ENCODE data around the gene DRC1. TPM values are rescaled to one million over a fixed set of nuclear protein-coding genes. Genes with fewer than 3 reads are reported as not detected.
A peak's percentile ranks its signal among the peaks of the same experiment; 100 is the strongest.

DRC1 gene
- polyA plus RNA-seq, 2 of the 4 experiments (the other 2 are of a cell fraction) = 0.21 to 0.39 TPM

- TF ChIP-seq HMGXB4 (CRISPR knock-in tag; IDR thresholded peaks at IDR 0.05; ENCODE audit: borderline replicate concordance) (no peak), HES2 (IDR thresholded peaks at IDR 0.05) (no peak), CBX8 (IDR thresholded peaks at IDR 0.05) (no peak)
Observed at GRCh38 chr2:26356771-26357170, 44.9 kb upstream of the DRC1 start (continued).

- FAIRE-seq (no peak), ATAC-seq (no peak), DNase-seq (ENCODE audit: low read depth in 1 of 2, low spot score in 1 of 2) (no peak)
- POLR2A ChIA-PET = no interaction called here
- H3K4me2 ChIP-seq = no peak overlapping the region
- no peak for TF ChIP-seq FOSB (CRISPR knock-in tag; IDR thresholded peaks at IDR 0.05)
- no peak for TF ChIP-seq MAFK (IDR thresholded peaks at IDR 0.05; ENCODE audit: partially characterized antibody)
- no peak for TF ChIP-seq CBX8 (IDR thresholded peaks at IDR 0.05)
- TF ChIP-seq NFE2L2 (conservative IDR thresholded peaks at IDR 0.05; ENCODE audit: low read length) = no peak
- TF ChIP-seq REST (IDR thresholded peaks at IDR 0.05) = no peak
- CTCF ChIA-PET = interaction anchor here (1.0 to 1.5 kb wide), 2 partner anchors 13 to 35 kb away, joined by 4 read pairs; partner anchors contain the start of gene ADGRF3
- H3K27ac ChIP-seq = no peak overlapping the region
- H3K4me3 ChIP-seq = no peak overlapping the region
- H3K4me1 ChIP-seq = peaks cover 30% of the 10 kb centered on the region
- 91% methylated on average over 4 of the region's 4 CpGs for WGBS (ENCODE audit: missing lambda C conversion rate)
- H3K9me3 ChIP-seq = no peaks in the 10 kb centered on the region
Observed at GRCh38 chr2:26359886-26360473, 41.7 kb upstream of the DRC1 start.

GRCh38 chr2:26363323-26363722, 38.4 kb upstream of the DRC1 start:
- Histone ChIP-seq H3K4me2 (peak overlapping the region; percentile 12; the same call in 2 of the 3 replicates), H3K4me1 (peaks cover 8% of the 10 kb centered on the region; the same call in 2 of the 3 replicates), H3K27ac (no peak overlapping the region), H3K4me3 (no peak overlapping the region), H3K9me3 (no peaks in the 10 kb centered on the region)
- POLR2A ChIA-PET = no interaction called here
- 69% methylated on average over 4 of the region's 4 CpGs for WGBS (ENCODE audit: missing lambda C conversion rate)
- TF ChIP-seq MAFK (IDR thresholded peaks at IDR 0.05; ENCODE audit: partially characterized antibody) (peak; percentile 99), JUNB (IDR thresholded peaks at IDR 0.05) (no peak)
- ATAC-seq (peak in 1 of 2 experiments; percentile 49; a peak in 3 of 6 replicates), DNase-seq (ENCODE audit: low read depth in 1 of 2, low spot score in 1 of 2) (no peak), FAIRE-seq (peak; percentile 56)
- CTCF ChIA-PET = interaction anchor here (0.9 to 1.8 kb wide), 2 partner anchors 33 to 214 kb away, joined by 3 read pairs; no protein-coding TSS in a partner anchor

- ChIA-PET CTCF (interaction anchor here (1.8 kb wide), 1 partner anchor 214 kb away, joined by 3 read pairs; no protein-coding TSS in a partner anchor), POLR2A (no interaction called here)
- Histone ChIP-seq H3K4me3 (no peak overlapping the region), H3K27ac (no peak overlapping the region), H3K4me1 (peaks cover 8% of the 10 kb centered on the region; the same call in 2 of the 3 replicates), H3K9me3 (no peaks in the 10 kb centered on the region), H3K4me2 (no peak overlapping the region)
- no peak for FAIRE-seq
- 84% methylated on average over 3 of the region's 3 CpGs for WGBS (ENCODE audit: missing lambda C conversion rate)
- TF ChIP-seq RARB (CRISPR knock-in tag; IDR thresholded peaks at IDR 0.05) (no peak), PHF8 (IDR thresholded peaks at IDR 0.05; ENCODE audit: borderline replicate concordance, low read depth) (no peak), HES2 (IDR thresholded peaks at IDR 0.05) (no peak), E2F6 (IDR thresholded peaks at IDR 0.05; ENCODE audit: borderline replicate concordance, low read depth) (no peak), JUN (IDR thresholded peaks at IDR 0.05) (no peak), GATA3 (IDR thresholded peaks at IDR 0.05; ENCODE audit: borderline replicate concordance) (no peak), CBX2 (IDR thresholded peaks at IDR 0.05; ENCODE audit: borderline replicate concordance, low read depth) (no peak), HOXB13 (CRISPR knock-in tag; IDR thresholded peaks at IDR 0.05; ENCODE audit: low read depth) (no peak), ESRRA (IDR thresholded peaks at IDR 0.05; ENCODE audit: borderline replicate concordance, low read length) (no peak), ZSCAN20 (CRISPR knock-in tag; IDR thresholded peaks at IDR 0.05) (no peak), MAZ (IDR thresholded peaks at IDR 0.05; ENCODE audit: borderline replicate concordance, low read depth, low read length) (no peak), RCOR1 (IDR thresholded peaks at IDR 0.05; ENCODE audit: low read depth, low read length) (no peak), ZNF302 (CRISPR knock-in tag; IDR thresholded peaks at IDR 0.05) (no peak), EHMT2 (IDR thresholded peaks at IDR 0.05; ENCODE audit: low read depth) (no peak)
- no peak for DNase-seq (ENCODE audit: low read depth in 1 of 2, low spot score in 1 of 2)
- ATAC-seq = no peak
Observed at GRCh38 chr2:26363958-26364357, 37.8 kb upstream of the DRC1 start.
